GM19193 (cell line): ENCODE data around the gene POLD3.
A peak's percentile ranks its signal among the peaks of the same experiment; 100 is the strongest.

Experiments
- POLR2A ChIP-seq: IDR thresholded peaks from 4 replicates; pipeline ENCODE4 v1.6.1; 2011; ENCODE audit not compliant: insufficient read depth, insufficient read length; ENCODE audit errors: extremely low read depth

POLD3 gene, protein sequence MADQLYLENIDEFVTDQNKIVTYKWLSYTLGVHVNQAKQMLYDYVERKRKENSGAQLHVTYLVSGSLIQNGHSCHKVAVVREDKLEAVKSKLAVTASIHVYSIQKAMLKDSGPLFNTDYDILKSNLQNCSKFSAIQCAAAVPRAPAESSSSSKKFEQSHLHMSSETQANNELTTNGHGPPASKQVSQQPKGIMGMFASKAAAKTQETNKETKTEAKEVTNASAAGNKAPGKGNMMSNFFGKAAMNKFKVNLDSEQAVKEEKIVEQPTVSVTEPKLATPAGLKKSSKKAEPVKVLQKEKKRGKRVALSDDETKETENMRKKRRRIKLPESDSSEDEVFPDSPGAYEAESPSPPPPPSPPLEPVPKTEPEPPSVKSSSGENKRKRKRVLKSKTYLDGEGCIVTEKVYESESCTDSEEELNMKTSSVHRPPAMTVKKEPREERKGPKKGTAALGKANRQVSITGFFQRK

DNA sequence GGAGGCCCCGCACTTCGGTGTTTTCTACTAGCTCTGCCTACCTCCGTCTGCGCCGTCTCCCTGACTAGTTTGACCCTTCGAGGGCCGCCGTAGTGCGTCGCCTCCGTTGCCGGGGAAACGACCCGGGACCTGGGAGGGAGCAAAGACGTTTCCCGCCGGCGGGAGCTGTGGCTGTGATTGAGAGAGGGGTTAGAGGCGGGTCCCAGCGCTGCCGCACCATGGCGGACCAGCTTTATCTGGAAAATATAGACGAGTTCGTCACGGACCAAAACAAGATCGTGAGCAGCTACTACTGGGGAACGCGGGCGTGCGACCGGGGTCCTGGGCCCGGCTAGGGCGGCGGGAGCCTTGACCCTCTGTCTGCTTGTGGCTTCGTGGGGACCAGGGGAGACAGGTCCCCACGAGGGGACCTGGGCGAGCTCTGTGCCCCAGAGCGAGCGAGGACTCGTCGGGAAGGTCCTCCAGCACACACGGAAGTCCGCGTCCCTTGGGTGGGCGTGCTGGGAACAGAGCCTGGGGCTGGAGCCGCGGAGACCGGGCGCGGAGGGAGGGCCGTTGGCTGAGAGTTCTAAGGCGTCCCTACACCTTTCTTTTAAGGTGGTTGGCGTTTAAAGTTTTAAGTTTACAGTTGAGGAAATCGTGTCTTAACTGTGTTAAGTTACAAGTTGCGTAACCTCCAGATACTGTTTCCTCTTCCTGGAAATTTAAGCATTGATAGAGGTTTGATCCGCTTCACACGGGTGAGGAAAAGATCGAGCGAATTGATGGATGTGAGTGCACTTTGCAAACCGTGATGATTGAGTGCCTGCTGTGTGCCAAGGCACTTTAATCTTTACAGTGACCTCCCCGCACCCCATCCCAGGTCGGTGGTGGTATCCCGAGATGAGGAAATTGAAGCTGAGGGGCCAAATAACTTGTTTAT lies at the start of gene POLD3:
POLD3 (plus strand) TSS at position 142 of the 922 bp plus-strand sequence; CDS start at position 219, 77 bp downstream.
- peak; percentile 64 for TF ChIP-seq POLR2A

DNA sequence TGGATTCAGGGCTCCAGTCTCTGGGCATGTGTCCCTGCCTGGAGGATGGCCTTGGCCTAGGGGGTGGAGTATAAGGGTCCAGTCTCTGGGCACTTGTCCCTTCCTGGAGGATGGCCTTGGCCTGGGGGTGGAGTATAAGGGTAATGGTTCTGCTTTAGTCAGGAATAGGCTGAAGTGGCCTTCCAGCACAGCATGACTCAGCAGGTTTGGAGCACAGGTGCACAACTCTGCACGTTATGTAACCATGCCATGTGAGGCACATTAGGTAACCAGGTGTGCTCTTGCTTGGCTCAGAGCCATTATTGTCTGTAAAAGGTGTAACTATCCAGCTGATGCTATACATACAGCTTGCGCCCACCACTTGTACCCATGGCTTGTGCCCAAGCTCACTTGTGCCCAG lies 48.4 kb upstream of the POLD3 start:
- no peak for TF ChIP-seq POLR2A

DNA sequence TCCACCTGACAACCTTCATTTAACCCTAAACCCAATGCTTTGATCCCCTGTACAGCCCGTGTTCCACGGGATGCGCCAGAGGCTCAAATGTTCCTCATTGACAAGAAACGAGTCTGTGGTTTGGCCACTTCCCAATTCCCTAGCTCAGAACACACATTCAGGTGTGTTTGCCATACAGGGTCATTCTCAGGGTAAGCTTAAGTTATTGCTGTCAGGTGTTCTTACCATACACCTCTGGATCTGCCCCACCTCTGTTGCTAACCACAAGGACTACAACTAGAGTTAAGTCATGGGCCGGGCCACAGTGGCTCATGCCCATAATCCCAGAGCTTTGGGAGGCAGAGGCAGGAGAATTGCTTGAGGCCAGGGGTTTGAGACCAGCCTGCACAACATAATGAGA lies 45.6 kb upstream of the POLD3 start:
- TF ChIP-seq POLR2A: no peak

DNA sequence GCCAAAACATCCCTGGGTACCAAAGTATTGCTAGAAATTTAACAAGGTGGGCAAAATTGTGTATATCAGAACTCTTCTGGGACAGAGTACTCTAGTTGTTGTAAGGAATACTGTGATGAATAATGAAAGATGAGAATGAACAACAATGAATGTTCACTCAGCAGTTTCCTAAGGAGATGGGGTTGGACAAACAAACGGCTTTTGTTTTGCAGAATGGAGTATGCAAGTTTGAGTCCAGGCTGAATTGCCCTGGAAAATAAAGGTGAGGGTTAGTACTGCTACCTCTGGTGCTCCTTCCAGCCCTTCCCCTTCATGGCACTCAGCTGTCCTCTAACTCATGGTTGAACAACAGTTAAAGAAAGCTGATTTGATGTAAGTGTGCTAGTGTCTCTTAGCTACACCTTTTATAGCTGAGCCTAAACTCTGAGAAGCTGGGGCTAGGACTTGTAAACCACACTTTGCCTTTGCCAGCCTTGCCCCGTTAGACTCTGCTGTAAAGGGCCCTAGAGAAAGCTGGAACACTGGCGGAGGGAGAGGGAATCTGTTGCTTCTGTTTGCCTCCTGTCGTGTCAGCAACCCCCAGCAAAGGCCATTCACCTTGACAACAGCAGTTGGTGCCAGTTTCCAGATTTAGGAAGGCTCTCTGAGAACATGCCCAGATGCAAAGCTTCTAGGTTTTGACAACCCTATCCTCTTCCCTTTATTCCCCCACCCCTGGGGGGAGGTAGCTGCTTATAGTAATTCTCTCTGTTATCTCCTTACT lies 41.2 kb upstream of the POLD3 start:
- no peak for TF ChIP-seq POLR2A

DNA sequence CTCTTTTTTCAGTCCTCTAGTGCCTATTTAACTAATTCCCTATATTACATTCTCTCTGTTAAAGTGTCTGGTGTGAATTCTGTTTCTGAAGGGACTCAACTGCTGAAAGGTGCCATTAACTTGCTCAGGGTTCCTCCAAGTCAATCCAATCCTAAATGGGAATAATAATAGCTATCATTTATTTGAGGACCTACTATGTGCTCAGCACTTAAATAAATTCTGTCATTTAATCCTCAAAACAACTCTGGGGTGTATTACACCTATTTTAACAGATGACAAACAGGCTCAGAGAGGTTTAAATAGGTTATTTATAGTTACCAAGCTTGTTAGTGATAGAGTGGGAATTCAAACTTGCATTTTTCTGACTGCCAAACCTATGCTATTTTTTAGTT lies 40.6 kb upstream of the POLD3 start:
- TF ChIP-seq POLR2A: no peak

DNA sequence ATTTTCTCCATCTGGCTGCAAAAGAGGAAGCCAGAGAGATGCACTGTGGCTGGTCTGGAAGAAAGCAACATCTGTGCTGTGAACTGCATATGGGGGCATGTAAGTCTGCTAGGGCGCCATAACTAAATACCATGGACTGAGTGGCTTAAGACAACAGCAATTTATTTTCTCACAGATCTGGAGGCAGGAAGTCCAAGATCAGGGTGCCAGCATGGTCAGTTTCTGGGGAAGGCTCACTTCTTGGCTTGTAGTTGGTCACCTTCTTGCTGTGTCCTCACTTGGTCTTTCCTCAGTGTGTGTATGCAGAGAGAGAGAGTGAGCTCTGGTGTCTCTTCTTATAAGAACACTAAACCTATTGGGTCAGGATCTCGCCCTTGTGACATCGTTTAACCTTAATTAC lies 34.9 kb upstream of the POLD3 start:
- no peak for TF ChIP-seq POLR2A

DNA sequence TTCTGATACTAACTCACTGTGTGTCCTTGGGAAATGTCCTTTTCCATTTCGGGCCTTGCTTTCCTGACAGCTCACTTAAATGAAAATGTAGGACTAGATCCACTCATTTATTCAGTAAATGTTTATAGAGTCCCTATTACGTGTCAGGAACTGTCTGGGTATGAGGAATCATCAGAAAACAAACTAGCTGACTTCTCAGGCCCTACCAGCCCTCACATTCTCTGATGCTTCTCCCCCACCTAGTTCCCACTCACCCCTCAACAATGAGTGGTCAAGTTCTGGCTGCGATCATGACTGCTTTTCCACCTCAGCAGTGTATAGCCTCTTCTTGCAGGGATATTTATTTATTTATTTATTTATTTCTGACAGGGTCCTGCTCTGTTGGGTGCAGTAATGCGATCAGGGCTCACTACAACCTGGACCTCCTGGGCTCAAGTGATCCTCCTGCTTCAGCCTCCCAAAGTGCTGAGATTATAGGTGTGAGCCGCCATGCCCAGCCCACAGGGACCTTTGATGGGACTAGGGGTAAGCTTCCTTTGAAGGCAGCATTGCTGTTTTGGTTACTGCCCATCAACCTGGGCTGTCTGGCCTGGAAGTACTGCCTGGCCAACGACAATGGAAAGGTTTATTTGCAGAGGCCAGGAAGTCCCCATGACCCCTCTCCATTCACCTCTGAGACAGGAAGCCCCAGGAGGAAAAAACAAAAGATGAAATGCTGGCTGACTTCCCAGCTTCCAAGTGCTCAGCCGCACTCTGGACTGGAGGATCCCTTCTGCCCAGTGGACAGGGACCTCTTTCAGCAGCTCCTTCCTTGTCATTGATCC lies 33.1 kb upstream of the POLD3 start:
- TF ChIP-seq POLR2A: no peak

DNA sequence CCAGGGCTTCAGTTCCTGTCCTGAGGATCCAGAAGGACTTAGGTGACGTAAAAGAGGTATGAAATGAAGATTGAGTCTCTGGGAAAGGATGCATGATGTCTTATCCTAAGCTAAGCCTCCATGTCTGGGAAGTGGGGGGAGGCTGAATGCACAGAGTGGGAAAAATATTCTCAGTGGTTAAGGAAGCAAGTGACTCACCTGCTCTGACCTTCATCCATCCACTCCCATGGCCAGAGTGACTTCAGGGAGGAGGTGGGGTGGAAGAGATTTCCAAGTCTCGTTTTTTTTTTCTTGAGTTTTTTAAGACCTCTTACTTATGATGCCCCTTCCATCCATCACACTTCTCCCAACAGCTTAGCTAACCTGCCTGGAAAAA lies 32.5 kb upstream of the POLD3 start:
- no peak for TF ChIP-seq POLR2A

DNA sequence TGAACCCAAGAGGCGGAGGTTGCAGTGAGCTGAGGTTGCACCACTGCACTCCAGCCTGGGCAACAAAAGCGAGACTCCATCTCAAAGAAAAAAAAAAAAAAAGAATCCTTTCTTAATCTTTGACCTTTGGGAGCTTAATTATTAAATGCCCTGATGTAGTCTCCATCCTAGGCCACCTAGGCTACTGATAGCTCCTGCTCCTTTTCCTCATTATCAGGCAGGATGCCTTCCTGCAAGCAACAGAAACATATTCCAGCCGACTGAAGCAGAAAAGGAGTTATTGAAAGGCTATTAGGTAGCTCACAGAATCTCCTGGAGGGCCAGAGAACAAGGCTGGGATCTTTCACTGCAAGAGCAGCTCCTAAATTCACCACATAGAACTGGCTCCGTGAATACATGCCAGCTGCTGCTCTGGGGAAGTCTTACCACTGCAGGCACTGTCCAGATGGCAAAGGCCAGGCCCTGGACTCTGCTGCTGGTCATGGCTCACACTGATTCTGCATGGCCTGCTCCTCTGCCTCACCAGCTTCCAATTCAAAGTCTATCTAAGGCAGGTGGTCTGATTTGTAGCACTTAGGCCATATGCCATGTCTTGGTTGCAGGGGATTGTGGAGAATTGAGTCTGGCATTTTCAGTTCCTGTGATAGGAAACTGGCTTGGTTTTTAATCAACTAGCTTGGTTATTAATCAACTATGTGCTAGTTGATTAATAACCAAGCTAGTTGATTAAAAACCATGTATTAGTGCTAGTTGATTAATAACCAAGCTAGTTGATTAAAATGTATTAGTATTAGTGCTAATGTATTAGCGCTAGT lies 26.0 kb upstream of the POLD3 start:
- TF ChIP-seq POLR2A: no peak

DNA sequence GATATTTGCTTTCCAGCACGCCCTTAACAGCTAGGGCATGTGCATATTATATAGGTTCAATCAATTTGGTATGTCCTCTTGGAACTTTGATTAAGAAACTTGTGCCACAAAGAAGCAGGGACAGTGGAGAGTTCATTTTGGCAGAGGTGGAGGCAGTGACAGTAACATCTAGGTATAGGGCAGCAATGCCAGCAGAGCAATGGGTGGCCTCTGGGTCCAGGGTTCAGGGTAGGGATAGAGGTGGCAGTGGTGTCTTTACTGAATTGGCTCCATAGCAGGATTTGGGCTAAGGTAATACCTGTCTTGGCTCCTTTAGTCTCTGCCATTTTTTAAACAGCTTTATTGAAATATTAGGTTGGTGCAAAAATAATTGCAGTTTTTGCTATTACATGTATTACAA lies 24.4 kb upstream of the POLD3 start:
- no peak for TF ChIP-seq POLR2A

DNA sequence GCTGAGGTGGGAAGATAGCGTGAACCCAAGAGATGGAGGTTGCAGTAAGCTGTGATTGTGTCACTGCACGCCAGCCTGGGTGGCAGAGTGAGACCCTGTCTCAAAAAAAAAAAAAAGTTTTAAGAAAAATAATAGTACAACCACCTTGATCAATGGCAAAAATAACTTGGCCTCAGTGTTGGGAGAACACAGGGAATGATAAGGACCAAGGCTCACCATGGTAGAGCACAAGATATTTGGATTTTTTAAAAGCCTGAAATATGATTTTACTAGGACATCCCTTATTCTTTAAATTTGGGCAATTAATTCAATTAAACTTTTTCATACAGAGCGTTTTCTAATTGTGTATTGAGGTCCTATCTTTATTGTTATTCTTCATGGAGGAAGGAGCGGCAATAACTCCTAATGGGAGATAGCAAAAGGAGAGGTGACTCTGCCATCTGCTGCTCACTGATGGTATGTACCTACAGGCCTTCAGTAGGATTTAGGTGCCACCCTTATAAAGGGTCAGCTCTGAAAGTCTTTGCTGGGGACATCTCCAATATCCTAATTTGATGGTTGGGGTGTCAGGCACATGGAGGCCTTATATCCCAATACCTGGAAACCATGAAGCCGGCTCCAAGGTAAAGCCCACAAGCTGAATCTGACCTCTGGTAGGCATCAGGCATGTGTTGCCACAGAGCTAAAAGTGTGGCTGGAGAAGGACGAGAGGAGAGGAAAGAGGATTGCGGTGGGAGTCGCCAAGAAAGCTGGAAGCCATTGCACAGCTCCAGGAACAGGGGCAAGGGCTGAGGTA lies 21.9 kb upstream of the POLD3 start:
- TF ChIP-seq POLR2A: no peak

DNA sequence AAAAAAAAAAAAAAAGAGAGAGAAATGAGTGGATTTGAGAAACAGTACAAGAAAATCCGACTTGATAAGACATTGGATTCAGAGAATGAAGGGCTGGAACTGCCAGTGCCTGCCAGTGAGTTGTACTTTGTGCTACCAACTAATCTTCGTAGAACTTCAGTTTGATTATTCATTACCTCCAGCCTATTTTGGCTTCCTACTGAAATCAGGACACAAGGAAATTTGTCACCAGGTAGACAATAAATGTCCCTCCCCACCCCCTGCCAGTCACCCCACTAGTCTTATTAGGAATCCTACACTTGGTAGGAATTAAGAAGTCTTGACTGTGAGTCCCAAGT lies 21.4 kb upstream of the POLD3 start:
- no peak for TF ChIP-seq POLR2A

DNA sequence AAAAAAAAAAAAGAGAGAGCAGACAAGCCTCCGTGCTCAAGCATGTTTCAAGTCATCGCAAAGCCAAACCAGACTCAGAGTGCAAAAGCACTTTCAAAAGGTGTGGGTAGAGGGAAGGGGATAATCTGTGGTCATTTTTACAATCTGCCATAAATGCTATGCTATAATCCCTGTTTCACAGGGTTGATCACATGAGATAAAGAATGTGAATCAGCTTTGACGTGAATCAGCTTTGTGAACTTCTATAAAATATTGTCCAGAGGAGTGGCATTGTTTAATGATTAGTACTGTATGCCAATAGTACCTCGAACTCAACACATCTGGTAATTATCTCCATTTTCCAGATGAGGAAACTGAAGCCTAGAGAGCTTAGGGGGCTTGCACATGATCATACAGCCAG lies 20.0 kb upstream of the POLD3 start:
- TF ChIP-seq POLR2A: no peak
